A549 (cell line): ENCODE results near the gene TCF7L1. TPM values are rescaled to one million over a fixed set of nuclear protein-coding genes. Genes with fewer than 3 reads are reported as not detected.

Experiments
- ATAC-seq, 2 experiments: fragments of 200-7000 bp in 1 of 2; fragments of >200 bp in 1 of 2; cut with Nextera tagmentation in 1 of 2; cut with Tn5 transposase in 1 of 2; 3 replicates each; pipeline versions ENCODE4 v1.8.0 to v1.9.1; 2018 to 2020; ENCODE audit warnings: mild to moderate bottlenecking in 1 of 2, moderate library complexity in 1 of 2
- CTCF ChIA-PET: fragments of 300-600 bp; sonication (Branson Sonifier 250); formaldehyde crosslinking; extraction: SDS; loops from one replicate; lab custom pipeline; 2021; ENCODE audit warnings: antibody characterized with exemption, inconsistent platforms; lab: Yijun Ruan, JAX
- POLR2A ChIA-PET: fragments of 350-600 bp; formaldehyde crosslinking; extraction: SDS; loops from one replicate; lab custom pipeline; 2021; ENCODE audit warnings: antibody characterized with exemption, inconsistent platforms; lab: Yijun Ruan, JAX
- DNase-seq, 2 experiments: peaks; one replicate each; pipeline versions ENCODE4 v3.0.0 to v3.0.0-alpha.2; 2011 to 2016; ENCODE audit warnings: low read depth in 1 of 2, low spot score in 1 of 2
- FAIRE-seq: peaks from 2 replicates; lab custom pipeline; 2011; peaks lifted over from hg19 to GRCh38; lab: Jason Lieb, UNC
- H3K27ac ChIP-seq, 2 experiments: fragments of >200 bp; sonication (Bioruptor Twin); formaldehyde crosslinking; 3 replicates each; pipeline ENCODE4 v1.5.1; 2016 to 2017
- H3K4me1 ChIP-seq: fragments of >200 bp; sonication (Bioruptor Twin); formaldehyde crosslinking; 3 replicates; pipeline ENCODE4 v1.6.1; 2016
- H3K4me2 ChIP-seq: fragments of >200 bp; sonication (Bioruptor Twin); formaldehyde crosslinking; 3 replicates; pipeline ENCODE4 v1.6.1; 2016
- H3K4me3 ChIP-seq: fragments of >200 bp; sonication (Bioruptor Twin); formaldehyde crosslinking; 3 replicates; pipeline ENCODE4 v1.5.1; 2016
- H3K9me3 ChIP-seq: fragments of >200 bp; sonication (Bioruptor Twin); formaldehyde crosslinking; 3 replicates; pipeline ENCODE4 v1.6.1; 2016
- BHLHE40 ChIP-seq: IDR thresholded peaks from 2 replicates; pipeline ENCODE4 v1.6.1; 2012; ENCODE audit warnings: low read depth, low read length, inconsistent platforms
- CBX2 ChIP-seq: fragments of 200-600 bp; sonication (generic); IDR thresholded peaks from 2 replicates; pipeline ENCODE4 v1.6.1; 2016; ENCODE audit warnings: low read depth, mild to moderate bottlenecking, borderline replicate concordance
- CEBPB ChIP-seq, 2 experiments: fragments of >200 bp in 1 of 2; sonication (Bioruptor Twin) in 1 of 2; formaldehyde crosslinking in 1 of 2; IDR thresholded peaks; 2 replicates each; pipeline ENCODE4 v1.6.1; 2012 to 2016
- CHD2 ChIP-seq: fragments of 150-350 bp; IDR thresholded peaks from 2 replicates; pipeline ENCODE4 v1.6.1; 2014; ENCODE audit warnings: low read length; ENCODE audit not compliant: partially characterized antibody
- FOSL2 ChIP-seq, 2 experiments: fragments of 450-650 bp in 1 of 2; fragments of >200 bp in 1 of 2; sonication (Bioruptor Twin) in 1 of 2; formaldehyde crosslinking; IDR thresholded peaks; 2 replicates each; pipeline versions ENCODE4 v1.5.0 to v1.6.1; 2016 to 2020; ENCODE audit warnings: mild to moderate bottlenecking in 1 of 2, moderate library complexity in 1 of 2
- FOXS1 ChIP-seq: fragments of 250-450 bp; sonication (Bioruptor Pico); IDR thresholded peaks from 2 replicates; pipeline ENCODE4 v1.5.0; 2020; ENCODE audit warnings: mild to moderate bottlenecking, moderate library complexity
- GATA3 ChIP-seq: IDR thresholded peaks from 2 replicates; pipeline ENCODE4 v1.6.1; 2012; ENCODE audit warnings: borderline replicate concordance
- HDAC2 ChIP-seq: fragments of 200-600 bp; sonication (generic); IDR thresholded peaks from 2 replicates; pipeline ENCODE4 v1.6.1; 2016
- HOXA7 ChIP-seq: fragments of 250-450 bp; sonication (Bioruptor Pico); IDR thresholded peaks from 2 replicates; pipeline ENCODE4 v1.5.0; 2020; ENCODE audit warnings: mild to moderate bottlenecking, moderate library complexity
- HOXB5 ChIP-seq: fragments of 250-450 bp; sonication (Bioruptor Pico); IDR thresholded peaks from 2 replicates; pipeline ENCODE4 v1.5.0; 2020; ENCODE audit warnings: mild to moderate bottlenecking, moderate library complexity
- KDM5A ChIP-seq: fragments of 200-600 bp; sonication (generic); IDR thresholded peaks from 2 replicates; pipeline ENCODE4 v1.6.1; 2016; ENCODE audit warnings: antibody characterized with exemption, mild to moderate bottlenecking
- MAZ ChIP-seq: fragments of 150-350 bp; IDR thresholded peaks from 2 replicates; pipeline ENCODE4 v1.6.1; 2014; ENCODE audit warnings: antibody characterized with exemption, low read depth, low read length, borderline replicate concordance
- NFE2L2 ChIP-seq: fragments of 150-350 bp; conservative IDR thresholded peaks from 2 replicates; pipeline ENCODE4 v1.6.1; 2014; ENCODE audit warnings: low read length
- NR3C1 ChIP-seq: fragments of >200 bp; sonication (Bioruptor Twin); formaldehyde crosslinking; IDR thresholded peaks from 3 replicates; pipeline ENCODE4 v1.6.1; 2017
- POLR2AphosphoS2 ChIP-seq: conservative IDR thresholded peaks from 2 replicates; pipeline ENCODE4 v1.6.1; 2012; ENCODE audit warnings: low read length, improper control_type of control experiment, inconsistent platforms
- RARB ChIP-seq: fragments of 250-450 bp; sonication (Bioruptor Pico); IDR thresholded peaks from 2 replicates; pipeline ENCODE4 v1.8.0; 2021; ENCODE audit warnings: mild to moderate bottlenecking, moderate library complexity
- RFX5 ChIP-seq: fragments of 450-650 bp; IDR thresholded peaks from 2 replicates; pipeline ENCODE4 v1.7.1; 2014; ENCODE audit warnings: antibody characterized with exemption, mild to moderate bottlenecking, moderate library complexity
- SMC3 ChIP-seq: fragments of >200 bp; sonication (Bioruptor Twin); formaldehyde crosslinking; IDR thresholded peaks from 3 replicates; pipeline ENCODE4 v1.6.1; 2018; ENCODE audit warnings: inconsistent platforms
- TFCP2L1 ChIP-seq: fragments of 250-450 bp; sonication (Bioruptor Pico); IDR thresholded peaks from 2 replicates; pipeline ENCODE4 v1.5.0; 2021; ENCODE audit warnings: mild to moderate bottlenecking
- TP53 ChIP-seq: fragments of 250-450 bp; sonication (Bioruptor Pico); IDR thresholded peaks from 2 replicates; pipeline ENCODE4 v1.5.0; 2021; ENCODE audit warnings: mild to moderate bottlenecking, moderate library complexity
- USF2 ChIP-seq: fragments of 450-650 bp; IDR thresholded peaks from 2 replicates; pipeline ENCODE4 v1.6.1; 2014; ENCODE audit warnings: antibody characterized with exemption
- WGBS: methylation state at CpG from one replicate; pipeline ENCODE4 v1.1.6; 2017; ENCODE audit errors: missing lambda C conversion rate; 5-methylcytosine and 5-hydroxymethylcytosine counted together
- polyA plus RNA-seq, 4 experiments: library from polyadenylated mRNA; depleted of rRNA in 3 of 4; stranded (reverse); fragments of >200 nt; fragmentation: RNase III in 1 of 4; extraction: RNeasy Plus Mini Kit Qiagen cat#74134 plus additional on column Dnase treatment in 1 of 4; gene quantifications; 2 replicates in 3 of 4; 3 replicates in 1 of 4; pipeline ENCODE4 v1.2.3, GENCODE V29; 2011 to 2017
- TF ChIP-seq, protein P1 (sequence below): fragments of >200 bp; sonication (Bioruptor Twin); formaldehyde crosslinking; IDR thresholded peaks from 2 replicates; pipeline ENCODE4 v1.6.1; 2016
- TF ChIP-seq, protein P2 (sequence below): fragments of 150-350 bp; IDR thresholded peaks from 2 replicates; pipeline ENCODE4 v1.6.1; 2014; ENCODE audit warnings: low read depth, mild to moderate bottlenecking, low read length
- TF ChIP-seq, protein P3 (sequence below): fragments of >200 bp; sonication (Bioruptor Twin); formaldehyde crosslinking; IDR thresholded peaks from 3 replicates; pipeline ENCODE4 v1.6.1; 2016
- TF ChIP-seq, protein P4 (sequence below): IDR thresholded peaks from 2 replicates; pipeline ENCODE4 v1.6.1; 2012

The TCF7L1 gene
- polyA plus RNA-seq, 2 of the 4 experiments (the other 2 are of a cell fraction) = 0.68 to 4.4 TPM

- H3K4me2 ChIP-seq = no peak overlapping the region
- no peak overlapping the region for H3K27ac ChIP-seq
- ATAC-seq (no peak), FAIRE-seq (no peak), DNase-seq (no peak)
- CTCF ChIA-PET = interaction anchor here (1.3 to 5.1 kb wide), 6 partner anchors 10 to 190 kb away, joined by 3 to 33 read pairs (median 15); no protein-coding TSS in a partner anchor
- H3K4me3 ChIP-seq = no peak overlapping the region
- H3K4me1 ChIP-seq = no peaks in the 10 kb centered on the region; the same call in 2 of the 3 replicates
- POLR2A ChIA-PET = no interaction called here
- no peaks in the 10 kb centered on the region for H3K9me3 ChIP-seq
- WGBS = 83% methylated on average over 23 of the region's 23 CpGs
- TF ChIP-seq HOXA7 (no peak), RARB (CRISPR knock-in tag) (no peak), CEBPB (IDR thresholded peaks at IDR 0.05) (no peak), NFE2L2 (no peak), GATA3 (no peak), TP53 (CRISPR knock-in tag) (no peak)
- TF ChIP-seq, protein P1, sequence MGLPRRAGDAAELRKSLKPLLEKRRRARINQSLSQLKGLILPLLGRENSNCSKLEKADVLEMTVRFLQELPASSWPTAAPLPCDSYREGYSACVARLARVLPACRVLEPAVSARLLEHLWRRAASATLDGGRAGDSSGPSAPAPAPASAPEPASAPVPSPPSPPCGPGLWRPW = no peak
- TF ChIP-seq, protein P2, sequence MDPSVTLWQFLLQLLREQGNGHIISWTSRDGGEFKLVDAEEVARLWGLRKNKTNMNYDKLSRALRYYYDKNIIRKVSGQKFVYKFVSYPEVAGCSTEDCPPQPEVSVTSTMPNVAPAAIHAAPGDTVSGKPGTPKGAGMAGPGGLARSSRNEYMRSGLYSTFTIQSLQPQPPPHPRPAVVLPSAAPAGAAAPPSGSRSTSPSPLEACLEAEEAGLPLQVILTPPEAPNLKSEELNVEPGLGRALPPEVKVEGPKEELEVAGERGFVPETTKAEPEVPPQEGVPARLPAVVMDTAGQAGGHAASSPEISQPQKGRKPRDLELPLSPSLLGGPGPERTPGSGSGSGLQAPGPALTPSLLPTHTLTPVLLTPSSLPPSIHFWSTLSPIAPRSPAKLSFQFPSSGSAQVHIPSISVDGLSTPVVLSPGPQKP = no peak
Observed at GRCh38 chr2:85255813-85256594, 122.8 kb downstream of the TCF7L1 start.

- H3K4me1 ChIP-seq = no peaks in the 10 kb centered on the region; the same call in 2 of the 3 replicates
- TF ChIP-seq KDM5A (no peak), FOXS1 (CRISPR knock-in tag) (no peak), TFCP2L1 (CRISPR knock-in tag) (no peak), POLR2AphosphoS2 (no peak), CBX2 (no peak), MAZ (no peak), NR3C1 (no peak), FOSL2 (IDR thresholded peaks at IDR 0.05) (no peak), FOSL2 (CRISPR knock-in tag; IDR thresholded peaks at IDR 0.05) (no peak), USF2 (no peak), SMC3 (no peak), CHD2 (no peak), RFX5 (no peak), HOXB5 (no peak), BHLHE40 (no peak), HDAC2 (no peak)
- TF ChIP-seq, protein P3, sequence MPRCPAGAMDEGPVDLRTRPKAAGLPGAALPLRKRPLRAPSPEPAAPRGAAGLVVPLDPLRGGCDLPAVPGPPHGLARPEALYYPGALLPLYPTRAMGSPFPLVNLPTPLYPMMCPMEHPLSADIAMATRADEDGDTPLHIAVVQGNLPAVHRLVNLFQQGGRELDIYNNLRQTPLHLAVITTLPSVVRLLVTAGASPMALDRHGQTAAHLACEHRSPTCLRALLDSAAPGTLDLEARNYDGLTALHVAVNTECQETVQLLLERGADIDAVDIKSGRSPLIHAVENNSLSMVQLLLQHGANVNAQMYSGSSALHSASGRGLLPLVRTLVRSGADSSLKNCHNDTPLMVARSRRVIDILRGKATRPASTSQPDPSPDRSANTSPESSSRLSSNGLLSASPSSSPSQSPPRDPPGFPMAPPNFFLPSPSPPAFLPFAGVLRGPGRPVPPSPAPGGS = no peak
- TF ChIP-seq, protein P4, sequence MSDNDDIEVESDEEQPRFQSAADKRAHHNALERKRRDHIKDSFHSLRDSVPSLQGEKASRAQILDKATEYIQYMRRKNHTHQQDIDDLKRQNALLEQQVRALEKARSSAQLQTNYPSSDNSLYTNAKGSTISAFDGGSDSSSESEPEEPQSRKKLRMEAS = no peak
- no peak for FAIRE-seq
- H3K4me3 ChIP-seq = no peak overlapping the region
- WGBS = 78% methylated on average over 12 of the region's 12 CpGs
- no peak overlapping the region for H3K4me2 ChIP-seq
- ChIA-PET CTCF (interaction anchor here (0.7 to 5.1 kb wide), 7 partner anchors 9 to 191 kb away, joined by 3 to 33 read pairs (median 6); no protein-coding TSS in a partner anchor), POLR2A (no interaction called here)
- DNase-seq = no peak
- H3K9me3 ChIP-seq = no peaks in the 10 kb centered on the region
- no peak; a peak in 1 of 6 replicates for ATAC-seq
- H3K27ac ChIP-seq = no peak overlapping the region
Observed at GRCh38 chr2:85257359-85257969, 124.3 kb downstream of the TCF7L1 start.
